ENCODE measurements around the gene DUSP11. TPM values are rescaled to one million over a fixed set of nuclear protein-coding genes. Genes with fewer than 3 reads are reported as not detected.

DUSP11 gene
- total and polyA plus RNA-seq, 4 donors, result 13.9 to 44.1 (median 17.0) TPM

GRCh38 chr2:73716543-73717250 is 63.2 kb downstream of the DUSP11 start:
- Histone ChIP-seq H3K36me3 (ENCODE audit: control insufficient read depth in 4 of 4, insufficient read depth in 4 of 4, low read length in 4 of 4) (no peaks in the 10 kb centered on the region), H3K27ac (ENCODE audit: low read depth in 1 of 2, low read length in 1 of 2) (no peak overlapping the region), H3K4me1 (ENCODE audit: control insufficient read depth in 5 of 5, insufficient read depth in 5 of 5, low read length in 5 of 5) (no peaks in the 10 kb centered on the region), H3K9me3 (ENCODE audit: control insufficient read depth in 4 of 4, insufficient read depth in 3 of 4, low read length in 3 of 4) (peaks cover 0 to 3% (median 0%) of the 10 kb centered on the region in 4 donors), H3K27me3 (ENCODE audit: control insufficient read depth in 3 of 3, insufficient read depth in 3 of 3, low read length in 2 of 3) (peaks cover 0 to 2% (median 0%) of the 10 kb centered on the region in 3 donors), H3K4me3 (no peak overlapping the region), H3K9ac (ENCODE audit: insufficient read depth in 1 of 2, low read length in 2 of 2) (no peak overlapping the region)
- 33 to 40% methylated on average over 8 of the region's 8 CpGs for WGBS, 2 donors
- no peak for ATAC-seq (ENCODE audit: insufficient read depth, low FRiP score)
- TF ChIP-seq CTCF (IDR thresholded peaks at IDR 0.05; ENCODE audit: control extremely low read depth, extremely low read depth), result no peak
- peak in 2 of 3 donors; percentile 26 to 43 for DNase-seq

- Histone ChIP-seq H3K9me3 (ENCODE audit: control insufficient read depth in 4 of 4, insufficient read depth in 3 of 4, low read length in 3 of 4) (peaks cover 0 to 3% (median 0%) of the 10 kb centered on the region in 4 donors), H3K4me3 (no peak overlapping the region), H3K9ac (ENCODE audit: insufficient read depth in 1 of 2, low read length in 2 of 2) (no peak overlapping the region), H3K36me3 (ENCODE audit: control insufficient read depth in 4 of 4, insufficient read depth in 4 of 4, low read length in 4 of 4) (no peaks in the 10 kb centered on the region), H3K27ac (ENCODE audit: low read depth in 1 of 2, low read length in 1 of 2) (no peak overlapping the region), H3K27me3 (ENCODE audit: control insufficient read depth in 3 of 3, insufficient read depth in 3 of 3, low read length in 2 of 3) (peaks cover 0 to 2% (median 2%) of the 10 kb centered on the region in 3 donors), H3K4me1 (ENCODE audit: control insufficient read depth in 5 of 5, insufficient read depth in 5 of 5, low read length in 5 of 5) (no peaks in the 10 kb centered on the region)
- 87 to 93% methylated on average over 2 of the region's 2 CpGs for WGBS, 2 donors
- no peak for DNase-seq
- no peak for ATAC-seq (ENCODE audit: insufficient read depth, low FRiP score)
- TF ChIP-seq CTCF (IDR thresholded peaks at IDR 0.05; ENCODE audit: control extremely low read depth, extremely low read depth), result no peak
These were observed 65.8 kb downstream of the DUSP11 start for GRCh38 chr2:73714091-73714490.

Other genes starting within 250 kb of the DUSP11 start
- gene NAT8, start 137.7 kb downstream of the DUSP11 start, total RNA-seq, result not detected
- gene NAT8, start 137.7 kb downstream of the DUSP11 start, polyA plus RNA-seq, result not detected
- 10 to 100 TPM; 15.1 to 17.9 TPM for gene TPRKB, start 42.8 kb downstream of the DUSP11 start, total RNA-seq
- 10 to 100 TPM; 33.3 to 54.2 TPM for gene TPRKB, start 42.8 kb downstream of the DUSP11 start, polyA plus RNA-seq
- gene C2orf78, start 4.1 kb upstream of the DUSP11 start, total RNA-seq, result not detected
- gene C2orf78, start 4.1 kb upstream of the DUSP11 start, polyA plus RNA-seq, result not detected
- 10 to 100 TPM; 25.1 to 39.7 TPM for gene STAMBP, start 48.9 kb upstream of the DUSP11 start, total RNA-seq
- gene STAMBP, start 48.9 kb upstream of the DUSP11 start, polyA plus RNA-seq, result 10 to 100 TPM; 22.3 to 23.6 TPM
- 10 to 100 TPM; 20.5 to 82.9 TPM for gene ACTG2, start 112.9 kb upstream of the DUSP11 start, total RNA-seq
- gene ACTG2, start 112.9 kb upstream of the DUSP11 start, polyA plus RNA-seq, result 10 to 100 TPM; 33.7 to 55.7 TPM
- gene DGUOK, start 146.8 kb upstream of the DUSP11 start, total RNA-seq, result 10 to 100 TPM; 28.9 to 51.2 TPM
- 100 to 1,000 TPM in 1 of 2 donors, 10 to 100 TPM in 1; 96.6 to 103 TPM for gene DGUOK, start 146.8 kb upstream of the DUSP11 start, polyA plus RNA-seq
- gene TET3, start 204.8 kb upstream of the DUSP11 start, total RNA-seq, result 10 to 100 TPM; 19.2 to 26.9 TPM
- gene TET3, start 204.8 kb upstream of the DUSP11 start, polyA plus RNA-seq, result 10 to 100 TPM in 1 of 2 donors, 1 to 10 TPM in 1; 4.6 to 10.0 TPM